Choroid plexus epithelial cell (primary cell): ENCODE results near the gene MYOZ3.

Source experiments
- DNase-seq: peaks from one replicate; pipeline ENCODE4 v3.0.0-alpha.2; 2010; ENCODE audit warnings: low read depth
- H3K4me3 ChIP-seq: 2 replicates; pipeline ENCODE4 v1.5.1; 2011; ENCODE audit warnings: low read depth, mild to moderate bottlenecking, control low read depth, low read length, moderate library complexity
- TF ChIP-seq, protein P1 (sequence below): conservative IDR thresholded peaks from 2 replicates; pipeline ENCODE4 v1.5.1; 2011; ENCODE audit warnings: low read depth, mild to moderate bottlenecking, control low read depth, inconsistent platforms, low read length, moderate library complexity

Gene MYOZ3

DNA sequence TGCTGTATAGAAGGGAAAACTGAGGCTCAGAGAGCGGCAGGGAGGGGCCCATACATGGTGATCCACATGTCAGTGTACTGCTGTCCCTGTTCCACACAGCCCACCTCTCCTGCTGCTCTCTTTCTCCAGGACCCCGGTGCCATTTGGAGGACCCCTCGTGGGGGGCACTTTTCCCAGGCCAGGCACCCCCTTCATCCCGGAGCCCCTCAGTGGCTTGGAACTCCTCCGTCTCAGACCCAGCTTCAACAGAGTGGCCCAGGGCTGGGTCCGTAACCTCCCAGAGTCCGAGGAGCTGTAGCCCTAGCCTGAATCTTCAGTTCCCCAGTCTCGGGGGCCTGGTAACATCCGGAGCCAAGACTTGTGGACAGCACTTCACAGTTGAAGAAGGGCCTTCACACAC lies 15.5 kb downstream of the MYOZ3 start:
- no peak for DNase-seq
- TF ChIP-seq, protein P1, sequence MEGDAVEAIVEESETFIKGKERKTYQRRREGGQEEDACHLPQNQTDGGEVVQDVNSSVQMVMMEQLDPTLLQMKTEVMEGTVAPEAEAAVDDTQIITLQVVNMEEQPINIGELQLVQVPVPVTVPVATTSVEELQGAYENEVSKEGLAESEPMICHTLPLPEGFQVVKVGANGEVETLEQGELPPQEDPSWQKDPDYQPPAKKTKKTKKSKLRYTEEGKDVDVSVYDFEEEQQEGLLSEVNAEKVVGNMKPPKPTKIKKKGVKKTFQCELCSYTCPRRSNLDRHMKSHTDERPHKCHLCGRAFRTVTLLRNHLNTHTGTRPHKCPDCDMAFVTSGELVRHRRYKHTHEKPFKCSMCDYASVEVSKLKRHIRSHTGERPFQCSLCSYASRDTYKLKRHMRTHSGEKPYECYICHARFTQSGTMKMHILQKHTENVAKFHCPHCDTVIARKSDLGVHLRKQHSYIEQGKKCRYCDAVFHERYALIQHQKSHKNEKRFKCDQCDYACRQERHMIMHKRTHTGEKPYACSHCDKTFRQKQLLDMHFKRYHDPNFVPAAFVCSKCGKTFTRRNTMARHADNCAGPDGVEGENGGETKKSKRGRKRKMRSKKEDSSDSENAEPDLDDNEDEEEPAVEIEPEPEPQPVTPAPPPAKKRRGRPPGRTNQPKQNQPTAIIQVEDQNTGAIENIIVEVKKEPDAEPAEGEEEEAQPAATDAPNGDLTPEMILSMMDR: no peak
- H3K4me3 ChIP-seq: no peak overlapping the region

DNA sequence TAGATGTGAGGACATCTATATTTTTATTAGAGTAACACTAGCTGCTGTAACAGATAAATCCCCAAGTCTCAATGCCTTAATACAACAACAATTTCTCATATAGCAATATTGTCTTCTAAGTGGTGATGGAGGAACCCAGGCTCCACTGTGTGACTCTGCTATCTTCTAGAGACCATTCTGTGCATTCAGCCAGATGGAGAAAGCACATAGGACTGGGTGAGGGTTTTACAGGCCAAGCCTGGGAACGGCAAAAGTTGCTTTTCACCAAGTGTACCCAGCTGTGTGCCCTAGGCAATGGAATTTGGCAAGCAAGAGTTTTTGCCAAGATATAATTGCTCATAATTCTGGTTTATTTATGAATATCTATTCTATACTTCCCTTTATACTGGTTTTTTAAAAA lies 28.1 kb downstream of the MYOZ3 start:
- TF ChIP-seq, protein P1: no peak
- H3K4me3 ChIP-seq: no peak overlapping the region
- no peak for DNase-seq

DNA sequence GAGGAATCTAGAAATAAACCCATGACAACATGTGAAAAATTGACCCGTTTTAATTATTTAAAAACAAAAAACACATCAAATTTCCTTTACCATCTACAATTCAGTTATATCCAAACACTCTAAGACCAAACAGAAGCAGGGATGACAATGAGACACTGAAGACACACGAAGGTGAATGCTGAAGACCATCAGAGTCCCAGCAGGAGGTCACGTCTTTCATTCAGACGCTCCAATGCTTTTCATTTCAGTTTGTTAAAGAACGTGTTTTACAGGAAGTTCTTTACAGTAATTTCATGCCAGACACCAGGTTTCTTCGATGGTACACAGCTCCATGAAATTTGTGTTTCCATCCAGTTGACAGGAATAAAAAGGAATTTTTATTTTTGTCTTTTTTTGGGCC lies 29.7 kb downstream of the MYOZ3 start:
- TF ChIP-seq, protein P1: no peak
- H3K4me3 ChIP-seq: no peak overlapping the region
- DNase-seq: no peak

DNA sequence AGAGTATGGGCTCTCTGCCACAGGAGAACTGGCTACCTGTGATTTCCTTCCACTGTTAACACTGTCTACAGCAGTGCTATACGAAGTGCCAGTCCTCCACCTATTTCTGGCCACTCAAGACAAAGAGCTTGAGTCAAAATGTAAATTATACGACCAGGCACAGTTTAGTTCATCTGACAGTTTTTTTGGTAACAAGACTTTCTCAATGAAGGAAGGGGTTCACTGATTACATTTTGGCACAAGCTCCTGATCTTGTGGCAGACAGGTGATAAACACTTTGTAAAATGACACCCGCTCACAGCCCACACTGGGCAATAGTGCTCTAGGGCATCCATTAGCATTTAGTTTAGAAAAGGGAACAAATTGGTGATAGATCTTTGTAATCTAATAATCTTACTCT lies 31.2 kb downstream of the MYOZ3 start:
- TF ChIP-seq, protein P1: no peak
- no peak overlapping the region for H3K4me3 ChIP-seq
- DNase-seq: no peak

DNA sequence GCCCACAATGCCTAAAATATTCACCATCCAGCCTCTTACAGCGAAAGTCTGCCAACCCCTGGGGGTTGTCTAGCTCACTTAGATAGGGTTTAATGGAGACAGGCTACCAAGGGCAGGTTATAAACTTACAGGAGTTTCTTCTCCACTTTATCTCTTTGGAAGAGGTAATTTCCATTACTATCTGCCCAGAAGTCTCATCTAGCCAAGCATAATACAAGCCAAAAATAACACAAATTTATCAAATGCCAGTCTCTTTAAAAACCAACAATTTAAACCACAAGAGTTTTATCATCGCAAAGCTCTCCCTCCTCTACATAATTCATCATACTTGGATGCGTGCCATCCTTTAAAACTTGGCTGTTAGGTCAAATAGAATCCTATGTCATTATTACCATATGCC lies 33.6 kb downstream of the MYOZ3 start:
- TF ChIP-seq, protein P1: no peak
- H3K4me3 ChIP-seq: no peak overlapping the region

DNA sequence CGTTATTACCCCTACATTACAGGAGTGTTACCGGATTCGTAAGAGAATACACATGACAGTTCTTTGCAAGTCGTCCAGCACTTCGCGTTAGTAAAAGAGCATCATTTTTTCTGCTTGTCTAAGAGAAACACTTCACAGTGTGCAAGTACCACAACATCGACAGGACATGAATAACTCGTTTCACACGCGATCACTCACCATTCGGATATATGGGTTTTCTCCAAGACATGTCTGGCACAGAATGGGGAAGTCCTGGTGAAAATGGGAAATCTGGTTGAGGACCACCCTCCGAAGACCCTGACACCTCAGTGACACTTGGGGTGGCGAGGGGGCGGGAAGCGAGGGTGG lies 39.2 kb downstream of the MYOZ3 start:
- TF ChIP-seq, protein P1: no peak
- no peak for DNase-seq
- peak overlapping the region; percentile 100 for H3K4me3 ChIP-seq

More for the DNA sequence above, 33.6 kb downstream of the MYOZ3 start:
- peak; percentile 53 for DNase-seq

DNA sequence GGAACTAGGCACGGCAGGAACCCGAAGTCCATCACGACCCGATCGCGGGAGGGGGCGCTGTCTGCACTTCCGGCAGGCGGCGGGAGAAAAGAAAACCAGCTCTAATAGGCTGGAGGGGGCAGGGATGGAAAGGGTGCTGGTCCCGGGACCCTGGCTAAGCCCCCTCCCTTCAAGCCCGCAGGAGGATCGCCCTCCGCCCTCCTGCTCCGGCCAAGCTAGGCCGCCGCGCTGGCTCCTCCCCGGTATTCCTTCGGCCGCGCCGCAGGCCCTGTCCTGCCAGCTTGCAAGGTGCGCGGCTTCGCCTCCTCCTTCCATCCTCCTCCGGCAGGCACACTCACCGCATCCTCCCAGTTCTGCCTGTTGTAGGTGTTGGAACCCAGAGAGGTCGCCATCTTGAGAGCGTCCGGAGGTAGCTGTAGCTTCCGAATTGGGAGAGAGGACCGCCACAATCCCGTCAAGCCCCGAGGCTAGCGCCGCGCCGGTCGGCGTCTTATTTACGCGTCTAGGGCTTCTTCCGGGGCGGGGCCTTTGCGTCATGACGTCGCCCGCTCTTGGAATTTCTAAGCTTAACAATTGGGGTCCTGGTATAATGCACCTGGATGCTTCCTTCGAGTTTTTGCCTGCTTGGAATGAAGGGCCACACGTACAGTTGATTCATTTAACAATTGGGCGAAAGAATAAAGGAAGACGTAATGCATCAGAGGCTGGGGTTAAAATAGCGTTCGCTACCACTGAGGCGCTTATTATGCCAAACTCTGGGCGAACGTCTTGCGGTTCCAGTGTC lies 39.7 kb downstream of the MYOZ3 start, which contains the start of gene RBM22:
TSS of gene RBM22 (minus strand) at position 469 of the 784 bp plus-strand sequence. CDS start at position 392, 77 bp downstream.
- H3K4me3 ChIP-seq: peak within 1 kb of the TSS; percentile 100
- TF ChIP-seq, protein P1: peak; percentile 76
- DNase-seq: peak; percentile 90
